KG1 (cell line): ENCODE data around the gene LARP4B.

Source experiments
- DNase-seq: peaks from one replicate; lab custom pipeline; 2025; lab: John Stamatoyannopoulos, UW

The LARP4B gene

DNA sequence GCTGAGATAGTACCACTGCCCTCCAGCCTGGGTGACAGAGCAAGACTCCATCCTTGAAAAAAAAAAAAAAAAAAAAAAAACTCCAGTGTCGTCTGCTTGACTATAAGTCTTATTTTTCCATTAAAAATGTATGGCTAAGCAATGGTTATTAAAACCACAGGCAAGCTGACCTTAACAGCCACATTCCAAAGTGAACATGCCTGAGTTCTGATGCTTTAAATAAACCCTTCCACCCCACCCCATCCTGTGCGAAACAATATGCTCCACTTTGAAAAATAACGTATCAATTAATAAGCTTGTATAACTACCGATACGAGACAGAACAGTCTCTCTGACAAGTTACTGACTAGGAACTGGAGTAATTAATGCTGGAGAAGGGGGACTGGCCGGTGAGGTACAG is 63.7 kb downstream of the LARP4B start:
- DNase-seq, result no peak

- DNase-seq, result no peak
Measured at GRCh38 chr10:866577-866941, 64.9 kb downstream of the LARP4B start.

GRCh38 chr10:865924-866576 is 65.5 kb downstream of the LARP4B start:
- DNase-seq, result no peak

DNA sequence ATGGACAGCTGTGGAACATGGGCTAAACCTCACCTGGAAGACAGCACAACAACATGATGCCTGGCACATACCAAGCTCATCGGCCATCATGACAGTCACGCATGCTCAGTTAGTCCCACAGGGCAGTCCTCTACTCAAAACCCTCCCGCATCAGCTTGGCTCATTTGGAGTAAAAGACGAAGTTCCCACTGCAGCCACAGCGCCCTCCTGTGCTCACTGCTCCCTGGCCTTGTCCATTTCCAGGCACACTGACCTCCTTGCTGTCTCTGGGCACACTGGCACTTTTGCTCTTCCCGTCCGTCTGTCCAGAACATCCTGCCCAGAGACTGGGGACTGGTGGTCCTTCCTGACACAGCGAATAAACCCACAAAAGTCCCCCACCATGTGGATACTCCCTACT is 66.2 kb downstream of the LARP4B start:
- DNase-seq, result no peak

DNA sequence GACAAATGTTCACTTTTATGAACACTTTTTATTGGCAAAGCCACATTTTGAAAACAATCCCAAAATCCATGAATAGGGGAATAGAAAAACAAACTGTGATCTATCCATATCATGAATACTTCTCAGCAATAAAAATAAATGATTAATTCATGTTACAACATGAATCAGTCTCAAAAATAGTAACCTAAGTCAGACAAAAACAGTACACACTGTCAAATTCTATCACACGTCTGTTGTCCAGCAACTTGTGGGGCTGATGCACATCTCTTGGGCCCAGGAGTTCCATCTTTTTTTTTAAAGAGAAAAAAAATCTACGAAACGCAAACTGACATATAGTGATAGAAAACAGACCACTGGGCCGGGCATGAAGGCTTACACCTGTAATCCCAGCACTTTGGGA is 71.0 kb downstream of the LARP4B start:
- DNase-seq, result no peak

GRCh38 chr10:856416-857157 is 74.9 kb downstream of the LARP4B start:
- no peak for DNase-seq

DNA sequence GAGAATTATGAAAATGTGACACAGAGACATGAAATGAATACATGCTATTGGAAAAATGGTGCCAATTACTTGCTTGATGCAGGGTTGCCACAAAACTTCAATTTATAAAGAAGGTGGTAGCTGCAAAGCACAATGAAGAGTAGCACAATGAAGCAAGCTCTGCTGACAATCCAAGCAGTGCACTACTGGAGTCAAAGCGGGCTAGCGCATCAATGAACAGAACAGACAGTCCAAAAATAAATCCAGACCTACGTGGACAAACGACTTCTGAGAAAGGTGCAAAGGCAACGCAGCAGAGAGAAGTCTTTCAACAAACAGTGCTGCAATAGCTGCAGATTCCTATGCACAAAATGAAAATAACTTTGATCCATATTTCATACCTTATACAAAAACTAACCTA is 75.8 kb downstream of the LARP4B start:
- DNase-seq, result no peak

DNA sequence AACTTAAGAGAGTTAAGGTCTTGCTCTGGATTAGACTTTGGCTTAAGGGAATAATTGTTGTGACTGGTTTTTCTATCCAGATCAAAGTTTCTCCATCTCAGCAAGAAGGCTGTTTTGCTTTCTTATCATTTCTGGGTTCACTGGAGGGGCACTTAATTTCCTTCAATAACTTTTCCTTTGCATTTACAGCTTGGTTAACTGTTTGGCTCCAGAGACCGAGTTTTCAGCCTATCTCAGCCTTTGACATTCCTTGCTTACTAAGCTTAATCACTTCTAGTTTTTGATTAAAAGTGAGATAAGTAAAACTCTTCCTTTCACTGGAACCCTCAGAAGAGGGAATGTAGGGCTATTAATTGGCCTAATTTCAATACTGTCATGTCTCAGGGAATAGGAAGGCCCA is 76.4 kb downstream of the LARP4B start:
- no peak for DNase-seq

DNA sequence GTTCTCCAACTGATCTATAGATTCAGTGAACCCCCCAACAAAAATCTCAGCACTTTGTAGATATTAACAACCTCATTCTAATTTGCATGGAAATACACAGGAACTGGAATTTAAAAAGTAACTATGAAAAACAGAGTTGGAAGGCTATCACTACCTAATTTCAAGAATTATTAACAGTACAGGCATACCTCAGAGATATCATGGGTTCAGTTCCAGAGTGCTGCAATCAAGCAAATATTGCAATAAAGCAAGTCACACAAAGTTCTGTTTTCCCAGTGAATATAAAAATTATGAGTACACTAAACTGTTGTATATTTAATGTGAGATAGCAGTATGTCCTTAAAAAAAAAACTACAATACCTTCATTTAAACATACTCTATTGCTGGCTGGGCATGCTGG is 78.5 kb downstream of the LARP4B start:
- DNase-seq, result no peak

- DNase-seq, result no peak
Measured at GRCh38 chr10:852386-852785, 79.1 kb downstream of the LARP4B start.

GRCh38 chr10:851901-852300 is 79.6 kb downstream of the LARP4B start:
- no peak for DNase-seq

GRCh38 chr10:850093-850492 is 81.4 kb downstream of the LARP4B start:
- no peak for DNase-seq

DNA sequence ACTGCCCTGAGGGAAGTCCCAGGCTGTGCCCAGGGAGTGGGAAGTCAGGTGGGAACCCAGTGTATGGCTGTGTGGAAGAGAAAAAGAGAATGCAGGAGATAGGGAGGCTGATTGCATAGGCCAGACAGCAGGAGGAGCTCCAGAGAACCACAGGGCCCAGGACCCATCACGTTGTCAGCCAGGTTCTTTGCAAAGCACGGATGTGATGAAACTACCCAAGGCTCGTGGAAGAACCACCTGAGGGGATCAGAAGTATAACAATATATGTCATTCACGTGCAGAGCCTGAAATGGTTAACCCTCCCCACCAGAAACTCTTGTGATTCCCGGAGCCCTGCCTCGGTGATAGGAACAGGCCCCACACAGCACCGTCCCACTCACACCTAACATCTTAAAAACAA is 83.6 kb downstream of the LARP4B start:
- DNase-seq, result no peak

DNA sequence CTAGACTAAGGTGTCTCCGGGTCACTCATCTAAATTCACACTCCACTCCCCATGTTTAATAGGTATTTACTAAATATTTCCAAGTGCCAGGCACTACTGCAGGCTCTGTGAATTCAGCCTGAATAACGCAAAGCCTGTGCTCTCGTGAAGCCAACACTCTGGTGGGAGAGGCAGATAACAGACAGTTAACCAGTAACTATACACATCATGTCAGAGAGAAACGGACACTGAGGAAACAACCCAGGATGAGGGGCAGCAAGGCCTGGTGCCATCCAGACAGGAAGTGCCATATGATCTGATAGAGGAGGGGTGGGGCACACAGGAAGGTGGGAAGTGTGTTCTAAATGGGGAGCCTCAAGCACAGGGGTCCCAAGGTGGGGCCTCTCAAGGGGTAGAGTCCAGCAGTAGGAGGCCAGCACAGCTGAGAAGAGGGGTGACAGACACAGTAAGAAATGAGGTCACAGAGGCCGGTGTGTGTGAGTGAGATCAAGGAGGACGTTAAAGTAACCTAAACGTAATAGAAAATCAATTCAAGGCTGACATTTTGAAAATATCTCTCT is 85.3 kb downstream of the LARP4B start:
- DNase-seq, result no peak

GRCh38 chr10:845526-845925 is 86.0 kb downstream of the LARP4B start:
- no peak for DNase-seq

- no peak for DNase-seq
Measured at GRCh38 chr10:844552-844951, 87.0 kb downstream of the LARP4B start.

DNA sequence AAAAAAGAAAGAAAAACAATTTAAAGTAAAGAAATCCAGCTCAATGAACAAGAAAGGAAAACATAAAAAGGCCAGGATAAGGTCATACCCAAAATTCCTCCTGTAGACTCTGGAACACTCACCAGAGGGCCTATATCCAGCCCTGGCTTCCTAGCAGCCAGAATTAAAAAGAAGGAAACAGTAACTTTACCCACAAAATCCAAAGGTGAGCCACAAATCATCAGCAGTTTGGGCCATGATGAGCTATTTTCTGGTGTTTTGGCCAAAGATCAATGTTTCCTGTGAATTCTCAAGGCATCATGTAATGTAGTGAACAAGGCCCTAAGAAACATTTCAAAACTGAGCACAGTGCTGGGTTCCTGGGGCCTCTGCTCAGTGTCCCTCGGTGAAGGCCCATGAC is 87.8 kb downstream of the LARP4B start:
- DNase-seq, result no peak

DNA sequence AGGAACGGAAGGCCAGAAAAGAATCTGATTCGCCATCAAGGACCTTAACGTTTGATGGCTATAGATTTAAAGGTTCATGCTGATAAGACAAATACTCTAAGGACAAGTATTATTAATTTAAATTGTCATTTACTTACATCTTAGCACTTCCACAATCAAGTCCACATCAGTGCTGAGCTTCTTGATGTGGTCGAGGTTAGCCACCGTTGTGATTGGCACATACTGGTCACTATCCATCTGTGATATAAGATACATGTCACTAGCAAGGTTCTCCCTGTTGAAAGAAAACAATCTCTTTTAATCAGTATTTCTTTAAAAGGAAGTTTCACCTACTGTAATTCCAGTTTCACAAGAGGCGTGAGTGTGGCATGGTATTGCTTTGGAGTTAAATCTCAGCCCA is 88.7 kb downstream of the LARP4B start:
- no peak for DNase-seq

GRCh38 chr10:841535-841934 is 90.0 kb downstream of the LARP4B start:
- no peak for DNase-seq

DNA sequence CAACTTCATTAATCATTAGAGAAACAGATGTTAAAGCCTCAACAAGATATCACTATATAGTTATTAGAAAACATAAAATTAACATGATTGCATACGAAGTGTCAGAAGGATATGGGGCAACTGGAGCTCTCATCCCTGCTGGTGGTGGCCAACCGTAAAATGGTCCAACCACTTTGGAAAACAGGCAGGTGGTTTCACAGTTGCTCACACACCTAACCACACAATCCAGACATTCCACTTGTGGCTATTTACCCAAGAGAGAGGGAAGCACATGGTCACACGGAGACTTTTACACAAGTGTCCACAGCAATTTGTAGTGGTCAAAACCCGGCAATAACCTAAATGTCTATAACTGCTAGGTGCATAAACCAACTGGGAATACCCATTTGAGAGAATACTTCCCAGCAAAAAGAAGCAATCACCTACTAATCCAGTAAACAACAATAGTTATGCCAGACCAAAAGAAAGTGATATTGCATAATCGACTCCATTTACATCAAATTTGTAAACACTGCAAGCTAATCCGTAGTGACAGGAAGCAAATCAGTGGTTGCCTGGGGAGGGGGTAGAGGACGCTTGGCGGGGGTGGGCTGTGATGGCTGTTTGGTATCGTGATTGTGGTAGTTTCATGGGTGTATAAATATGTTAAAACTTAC is 91.8 kb downstream of the LARP4B start:
- DNase-seq, result no peak

GRCh38 chr10:836782-837181 is 94.7 kb downstream of the LARP4B start:
- DNase-seq, result no peak

DNA sequence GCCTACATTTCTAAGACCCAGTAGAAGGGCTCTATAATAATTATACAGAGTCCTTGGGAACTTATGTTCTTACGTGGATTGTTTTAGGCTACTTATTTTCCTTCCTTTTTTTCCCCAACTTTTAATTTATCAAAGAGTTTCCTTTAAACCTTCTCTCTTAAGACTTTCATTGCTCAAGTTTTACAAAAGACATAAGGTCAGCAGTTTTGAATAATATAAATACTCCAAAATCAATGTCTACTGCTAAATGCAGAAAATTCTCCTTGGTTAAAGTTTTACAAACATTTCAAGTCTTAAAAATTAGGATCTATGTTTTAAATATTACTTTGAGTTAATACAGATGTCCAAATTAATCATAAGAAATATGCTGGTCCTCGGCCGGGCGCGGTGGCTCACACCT is 97.0 kb downstream of the LARP4B start:
- DNase-seq, result no peak

GRCh38 chr10:829241-829640 is 102.3 kb downstream of the LARP4B start:
- no peak for DNase-seq
